GM23248 (cell line): Measurements from ENCODE around the gene MPPED1. TPM values are rescaled to one million over a fixed set of nuclear protein-coding genes. Genes with fewer than 3 reads are reported as not detected.

ENCODE experiments used
- DNase-seq: peaks from one replicate; pipeline ENCODE4 v3.0.0-alpha.2; 2015
- H2AFZ ChIP-seq: fragments of 200-600 bp; sonication (generic); 2 replicates; pipeline ENCODE4 v1.6.1; 2016; ENCODE audit warnings: antibody characterized with exemption
- H3F3A ChIP-seq: fragments of 200-600 bp; sonication (generic); 2 replicates; pipeline ENCODE4 v1.6.1; 2016; ENCODE audit warnings: mild to moderate bottlenecking, antibody characterized with exemption, mixed run types; ENCODE audit not compliant: insufficient read depth
- H3K27ac ChIP-seq: fragments of 200-600 bp; sonication (generic); 2 replicates; pipeline ENCODE4 v1.5.1; 2016; ENCODE audit warnings: mild to moderate bottlenecking
- H3K27me3 ChIP-seq: fragments of 200-600 bp; sonication (generic); replicated peaks from 2 replicates; pipeline ENCODE4 v1.6.1; 2016; ENCODE audit warnings: mild to moderate bottlenecking; ENCODE audit not compliant: insufficient read depth
- H3K36me3 ChIP-seq: fragments of 200-600 bp; sonication (generic); 2 replicates; pipeline ENCODE4 v1.6.1; 2016; ENCODE audit warnings: low read depth, mild to moderate bottlenecking
- H3K4me1 ChIP-seq: fragments of 200-600 bp; sonication (generic); 2 replicates; pipeline ENCODE4 v1.6.1; 2016; ENCODE audit warnings: mild to moderate bottlenecking; ENCODE audit not compliant: insufficient read depth
- H3K4me2 ChIP-seq: fragments of 200-600 bp; sonication (generic); one replicate; pipeline ENCODE4 v1.6.1; 2016; ENCODE audit warnings: mild to moderate bottlenecking; ENCODE audit not compliant: unreplicated experiment
- H3K4me3 ChIP-seq: fragments of 200-600 bp; sonication (generic); 2 replicates; pipeline ENCODE4 v1.5.1; 2016; ENCODE audit warnings: mild to moderate bottlenecking
- H3K79me2 ChIP-seq: fragments of 200-600 bp; sonication (generic); 2 replicates; pipeline ENCODE4 v1.6.1; 2016; ENCODE audit warnings: mild to moderate bottlenecking; ENCODE audit not compliant: insufficient read depth
- H3K9ac ChIP-seq: fragments of 200-600 bp; sonication (generic); 2 replicates; pipeline ENCODE4 v1.6.1; 2016; ENCODE audit warnings: mild to moderate bottlenecking
- H3K9me2 ChIP-seq: fragments of 200-600 bp; sonication (generic); 2 replicates; pipeline ENCODE4 v1.6.1; 2016; ENCODE audit warnings: mixed run types, mild to moderate bottlenecking, moderate library complexity; ENCODE audit not compliant: insufficient read depth
- H3K9me3 ChIP-seq: fragments of 200-600 bp; sonication (generic); one replicate; pipeline ENCODE4 v1.6.1; 2017; ENCODE audit warnings: low read depth
- H4K20me1 ChIP-seq: fragments of 200-600 bp; sonication (generic); 2 replicates; pipeline ENCODE4 v1.6.0; 2016; ENCODE audit not compliant: insufficient read depth
- EZH2 ChIP-seq: fragments of 200-600 bp; sonication (generic); IDR thresholded peaks from 2 replicates; pipeline ENCODE4 v1.6.1; 2018; ENCODE audit warnings: antibody characterized with exemption, mild to moderate bottlenecking; ENCODE audit not compliant: insufficient read depth, poor library complexity, severe bottlenecking
- EZH2phosphoT487 ChIP-seq: fragments of 200-600 bp; sonication (generic); IDR thresholded peaks from 2 replicates; pipeline ENCODE4 v1.6.1; 2018; ENCODE audit warnings: antibody characterized with exemption, moderate library complexity, mild to moderate bottlenecking, low read depth; ENCODE audit not compliant: insufficient read depth
- WGBS, 2 experiments: methylation state at CpG; one replicate each; pipeline ENCODE4 v1.1.6; 2015 to 2017; ENCODE audit warnings: low lambda C conversion rate in 2 of 2, low coverage in 1 of 2; ENCODE audit errors: missing lambda C conversion rate in 2 of 2; 5-methylcytosine and 5-hydroxymethylcytosine counted together
- in situ Hi-C: fragments of 300-500 bp; cut with MboI; formaldehyde crosslinking; loops from 2 replicates; pipeline ENCODE4 v1.15.0; 2020
- polyA plus RNA-seq: library from polyadenylated mRNA; unstranded; fragments of >200 nt; fragmentation: Nextera tagmentation; extraction: Ambion mirVana; gene quantifications from 2 replicates; pipeline ENCODE4 v1.2.1, GENCODE V29; 2016
- total RNA-seq: library from RNA; depleted of rRNA; stranded (reverse); fragments of >200 nt; shearing (Covaris generic); gene quantifications from 2 replicates; pipeline ENCODE4 v1.2.3, GENCODE V29; 2014

The MPPED1 gene
- total and polyA plus RNA-seq, 2 experiments from 2014 or later: not detected

DNA sequence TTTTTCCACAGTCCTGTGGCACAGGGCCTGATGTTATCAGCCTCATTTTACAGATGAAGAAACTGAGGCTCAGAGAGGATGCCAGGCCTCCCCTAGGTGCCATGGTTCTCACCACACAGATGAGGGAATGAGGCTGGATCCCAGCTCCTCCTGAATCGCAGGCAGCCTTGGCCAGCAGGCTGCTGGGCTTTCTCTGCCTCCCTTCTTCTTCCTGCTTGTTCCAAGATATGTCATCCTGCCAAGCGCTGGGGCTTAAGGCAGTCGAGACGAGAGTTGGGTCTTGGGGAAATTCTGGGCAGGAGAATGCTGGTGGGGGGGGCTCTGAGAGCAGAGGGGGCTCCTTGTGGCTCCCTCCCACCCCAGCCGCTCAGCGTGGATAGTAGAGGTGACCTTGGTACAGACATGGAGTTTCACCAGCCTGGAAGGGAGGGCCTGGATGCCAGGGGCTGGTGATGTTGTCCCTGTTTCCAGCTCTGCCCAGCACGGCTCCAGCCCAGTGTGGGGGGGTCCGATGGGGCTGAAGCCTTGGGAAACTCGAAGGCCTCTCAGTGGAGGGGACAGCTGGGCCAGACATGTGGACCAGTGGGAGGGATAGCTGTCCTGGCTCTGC is 16.6 kb upstream of the MPPED1 start:
- 15 to 20% methylated on average over 6 to 9 of the region's 9 CpGs for WGBS, 2 experiments
- no peak for TF ChIP-seq EZH2phosphoT487
- no peak for TF ChIP-seq EZH2
- H3K4me3 ChIP-seq: no peak overlapping the region
- H3F3A ChIP-seq: no peaks in the 10 kb centered on the region
- H3K27ac ChIP-seq: no peak overlapping the region
- peaks cover 3% of the 10 kb centered on the region for H3K27me3 ChIP-seq
- no peak overlapping the region for H3K4me2 ChIP-seq
- H3K79me2 ChIP-seq: no peaks in the 10 kb centered on the region
- no peaks in the 10 kb centered on the region for H3K9me3 ChIP-seq
- H3K36me3 ChIP-seq: no peaks in the 10 kb centered on the region
- no peak for DNase-seq
- no peak overlapping the region for H3K9ac ChIP-seq
- in situ Hi-C loops: loop anchor here (10.0 kb wide), 1 partner anchor 400 kb away; no protein-coding TSS in a partner anchor
- no peaks in the 10 kb centered on the region for H3K9me2 ChIP-seq
- H4K20me1 ChIP-seq: no peaks in the 10 kb centered on the region
- no peaks in the 10 kb centered on the region for H3K4me1 ChIP-seq
- H2AFZ ChIP-seq: no peak overlapping the region

DNA sequence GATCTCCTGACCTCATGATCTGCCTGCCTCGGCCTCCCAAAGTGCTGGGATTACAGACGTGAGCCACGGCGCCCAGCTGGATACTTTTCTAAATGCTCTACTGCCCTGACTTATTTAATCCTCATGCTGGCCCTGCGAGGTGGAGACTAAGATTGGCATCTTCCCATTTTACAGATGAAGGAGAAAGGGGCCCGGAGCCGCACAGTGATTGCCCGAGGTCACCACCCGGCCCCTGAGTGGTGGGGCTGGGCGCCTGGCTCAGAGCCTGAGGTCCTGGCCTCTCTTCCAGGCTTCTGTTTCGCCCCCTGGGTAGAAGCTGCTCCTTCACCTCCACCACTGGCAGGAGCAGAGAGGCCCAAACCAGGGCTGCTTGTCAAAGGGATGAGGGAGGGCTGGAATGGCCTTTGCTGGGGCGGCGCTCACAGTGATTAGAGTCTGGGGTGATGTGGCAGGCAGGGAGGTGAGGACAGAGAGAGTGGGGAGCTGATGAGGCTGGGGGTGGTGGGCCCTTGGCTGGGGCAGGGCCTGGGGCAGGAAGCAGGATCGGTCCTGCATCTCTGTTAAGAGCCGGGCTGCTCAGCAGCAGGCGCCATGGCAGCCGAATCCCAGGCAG is 15.4 kb upstream of the MPPED1 start:
- no peaks in the 10 kb centered on the region for H3K9me2 ChIP-seq
- H4K20me1 ChIP-seq: no peaks in the 10 kb centered on the region
- H3K79me2 ChIP-seq: no peaks in the 10 kb centered on the region
- no peaks in the 10 kb centered on the region for H3F3A ChIP-seq
- no peak overlapping the region for H3K27ac ChIP-seq
- no peak overlapping the region for H3K9ac ChIP-seq
- no peak overlapping the region for H2AFZ ChIP-seq
- no peak for DNase-seq
- in situ Hi-C loops: loop anchor here (10.0 kb wide), 1 partner anchor 398 kb away; no protein-coding TSS in a partner anchor
- TF ChIP-seq EZH2: no peak
- no peak for TF ChIP-seq EZH2phosphoT487
- no peaks in the 10 kb centered on the region for H3K4me1 ChIP-seq
- H3K9me3 ChIP-seq: no peaks in the 10 kb centered on the region
- no peak overlapping the region for H3K4me3 ChIP-seq
- 47 to 48% methylated on average over 11 to 15 of the region's 17 CpGs for WGBS, 2 experiments
- H3K27me3 ChIP-seq: peaks cover 3% of the 10 kb centered on the region
- no peak overlapping the region for H3K4me2 ChIP-seq
- no peaks in the 10 kb centered on the region for H3K36me3 ChIP-seq

DNA sequence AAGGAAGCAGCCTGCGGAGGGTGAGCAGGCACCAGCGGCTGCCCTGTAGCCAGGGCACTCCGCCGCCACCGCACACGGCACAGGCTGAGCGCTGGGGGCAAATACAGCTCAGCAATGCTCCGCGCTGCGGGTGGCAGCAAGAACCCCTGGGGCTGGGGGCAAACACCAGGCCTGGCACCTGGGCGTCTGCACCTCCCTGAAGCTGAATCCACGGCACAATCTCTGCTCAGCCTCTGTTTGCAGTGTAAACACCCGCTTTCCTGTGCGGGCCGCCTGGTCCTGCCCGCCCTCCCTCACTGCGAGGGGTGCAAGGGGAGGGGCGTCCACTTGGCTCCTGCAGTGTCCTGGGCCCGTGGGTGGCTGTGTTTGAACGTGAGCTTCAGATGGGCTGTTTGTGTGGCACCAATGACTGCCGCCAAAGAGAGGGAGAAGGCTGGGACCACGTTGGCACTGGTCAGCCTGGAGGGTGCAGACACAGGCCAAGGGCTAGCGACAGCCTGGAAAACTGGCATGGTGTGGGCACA is 14.8 kb upstream of the MPPED1 start:
- Histone ChIP-seq H3K36me3 (no peaks in the 10 kb centered on the region), H2AFZ (no peak overlapping the region), H3K27me3 (peaks cover 3% of the 10 kb centered on the region), H3K4me3 (no peak overlapping the region), H3K9me3 (no peaks in the 10 kb centered on the region), H3K9me2 (no peaks in the 10 kb centered on the region), H3K4me1 (no peaks in the 10 kb centered on the region), H3K4me2 (no peak overlapping the region), H3F3A (no peaks in the 10 kb centered on the region), H3K9ac (no peak overlapping the region), H3K27ac (no peak overlapping the region), H4K20me1 (no peaks in the 10 kb centered on the region), H3K79me2 (no peaks in the 10 kb centered on the region)
- in situ Hi-C loops: loop anchor here (10.0 kb wide), 1 partner anchor 398 kb away; no protein-coding TSS in a partner anchor
- TF ChIP-seq EZH2phosphoT487 (no peak), EZH2 (no peak)
- DNase-seq: no peak
- WGBS, 2 experiments: 21 to 25% methylated on average over 16 of the region's 23 CpGs

DNA sequence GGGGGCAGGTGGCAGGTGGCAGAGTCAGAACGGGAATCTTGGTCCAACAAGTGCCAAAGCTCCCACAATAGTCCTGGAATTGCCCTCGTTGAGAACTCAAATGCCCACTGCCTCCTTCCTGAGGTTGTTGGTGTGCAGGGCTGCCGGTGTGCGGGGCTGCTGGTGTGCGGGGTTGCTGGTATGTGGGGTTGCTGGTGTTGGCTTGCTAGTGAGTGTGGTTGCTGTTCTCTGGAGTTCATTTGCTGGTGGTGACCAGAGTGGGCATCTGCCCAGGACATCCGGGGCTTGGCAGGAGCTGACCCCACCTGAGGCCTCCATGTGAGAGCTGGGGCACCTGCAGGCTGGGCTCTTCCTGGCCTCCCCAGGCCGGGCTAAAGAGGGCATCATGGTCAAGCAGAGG is 14.0 kb upstream of the MPPED1 start:
- no peak overlapping the region for H3K4me2 ChIP-seq
- H3K27ac ChIP-seq: no peak overlapping the region
- no peaks in the 10 kb centered on the region for H3K79me2 ChIP-seq
- no peaks in the 10 kb centered on the region for H3K9me2 ChIP-seq
- TF ChIP-seq EZH2: no peak
- TF ChIP-seq EZH2phosphoT487: no peak
- no peak overlapping the region for H2AFZ ChIP-seq
- H3K9me3 ChIP-seq: no peaks in the 10 kb centered on the region
- H3K9ac ChIP-seq: no peak overlapping the region
- H4K20me1 ChIP-seq: no peaks in the 10 kb centered on the region
- no peak overlapping the region for H3K4me3 ChIP-seq
- H3K27me3 ChIP-seq: peaks cover 3% of the 10 kb centered on the region
- H3K4me1 ChIP-seq: no peaks in the 10 kb centered on the region
- no peak for DNase-seq
- no peaks in the 10 kb centered on the region for H3F3A ChIP-seq
- H3K36me3 ChIP-seq: no peaks in the 10 kb centered on the region
- WGBS, 2 experiments: 50 to 59% methylated on average over 7 of the region's 7 CpGs
- in situ Hi-C loops: loop anchor here (10.0 kb wide), 1 partner anchor 397 kb away; no protein-coding TSS in a partner anchor
